GM12875 (cell line): ENCODE data around the gene RNF144A.

Experiments
- H3K4me3 ChIP-seq: one replicate; pipeline ENCODE4 v1.5.1; 2011; ENCODE audit warnings: low read depth, low read length, control low read depth
- TF ChIP-seq, protein P1 (sequence below): IDR thresholded peaks from 2 replicates; pipeline ENCODE4 v1.5.1; 2011; ENCODE audit warnings: low read depth, mild to moderate bottlenecking, control low read depth, inconsistent platforms, low read length, moderate library complexity, borderline replicate concordance; ENCODE audit not compliant: insufficient read depth

The RNF144A gene

DNA sequence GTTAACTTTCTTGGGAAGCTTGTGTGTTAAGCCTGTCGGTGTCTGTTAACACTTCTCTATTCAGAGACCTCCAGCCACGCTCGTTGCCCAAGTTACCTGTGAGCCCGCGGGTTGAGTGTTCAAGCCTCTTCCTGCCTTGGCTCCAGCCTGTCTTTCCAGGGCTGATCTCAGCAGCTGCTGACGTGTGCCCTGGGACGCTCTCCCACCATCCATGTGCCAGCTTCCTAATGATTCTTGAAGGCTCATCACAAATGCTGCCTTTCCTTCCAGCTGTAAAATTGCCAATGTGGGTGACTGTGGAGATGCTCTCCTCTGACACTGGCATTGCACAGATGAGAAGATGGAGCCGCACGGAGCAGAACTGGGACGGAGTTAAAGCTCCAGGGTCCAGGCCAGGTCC is 6.1 kb downstream of the RNF144A start:
- H3K4me3 ChIP-seq: no peak overlapping the region
- TF ChIP-seq, protein P1, sequence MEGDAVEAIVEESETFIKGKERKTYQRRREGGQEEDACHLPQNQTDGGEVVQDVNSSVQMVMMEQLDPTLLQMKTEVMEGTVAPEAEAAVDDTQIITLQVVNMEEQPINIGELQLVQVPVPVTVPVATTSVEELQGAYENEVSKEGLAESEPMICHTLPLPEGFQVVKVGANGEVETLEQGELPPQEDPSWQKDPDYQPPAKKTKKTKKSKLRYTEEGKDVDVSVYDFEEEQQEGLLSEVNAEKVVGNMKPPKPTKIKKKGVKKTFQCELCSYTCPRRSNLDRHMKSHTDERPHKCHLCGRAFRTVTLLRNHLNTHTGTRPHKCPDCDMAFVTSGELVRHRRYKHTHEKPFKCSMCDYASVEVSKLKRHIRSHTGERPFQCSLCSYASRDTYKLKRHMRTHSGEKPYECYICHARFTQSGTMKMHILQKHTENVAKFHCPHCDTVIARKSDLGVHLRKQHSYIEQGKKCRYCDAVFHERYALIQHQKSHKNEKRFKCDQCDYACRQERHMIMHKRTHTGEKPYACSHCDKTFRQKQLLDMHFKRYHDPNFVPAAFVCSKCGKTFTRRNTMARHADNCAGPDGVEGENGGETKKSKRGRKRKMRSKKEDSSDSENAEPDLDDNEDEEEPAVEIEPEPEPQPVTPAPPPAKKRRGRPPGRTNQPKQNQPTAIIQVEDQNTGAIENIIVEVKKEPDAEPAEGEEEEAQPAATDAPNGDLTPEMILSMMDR: no peak

DNA sequence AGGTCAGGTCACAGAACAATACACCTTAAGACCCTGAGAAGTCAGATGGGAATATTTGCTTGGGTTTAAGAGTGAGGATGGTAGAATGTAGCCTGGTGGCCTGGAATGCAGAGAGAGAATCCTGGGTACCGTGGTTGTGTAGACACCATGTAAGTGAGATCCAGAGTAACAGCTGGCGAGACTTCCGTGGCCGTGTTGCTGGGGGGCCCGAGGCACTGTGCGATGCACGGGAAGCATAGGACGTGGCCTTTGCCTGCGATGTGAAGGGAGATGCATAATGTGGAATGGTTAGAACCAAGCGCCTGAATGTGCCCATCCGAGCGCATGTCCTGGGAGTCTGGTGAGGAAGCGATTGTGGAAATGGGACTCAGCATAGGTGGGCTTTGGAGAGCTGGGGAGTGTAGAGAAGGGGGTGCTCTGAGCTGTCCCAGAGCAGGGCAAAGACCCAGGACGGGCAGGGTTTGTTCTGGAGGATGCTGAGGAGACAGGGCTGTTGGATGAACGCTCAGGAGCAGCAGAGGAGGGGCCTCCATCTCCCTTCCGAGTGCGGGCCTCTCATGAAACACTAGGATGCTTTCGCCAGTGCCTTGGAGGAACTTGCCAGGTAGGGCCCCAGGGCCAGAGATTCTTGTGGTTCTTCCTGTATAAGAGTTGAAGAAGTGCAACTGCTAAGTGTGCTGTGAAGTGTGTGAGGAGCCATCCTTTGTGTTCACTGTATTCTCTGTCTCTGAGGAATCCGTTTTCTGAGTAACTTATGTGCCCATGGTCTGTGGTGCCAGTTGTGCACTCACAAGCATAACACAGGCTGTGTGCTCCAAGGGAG is 7.1 kb downstream of the RNF144A start:
- H3K4me3 ChIP-seq: no peak overlapping the region
- TF ChIP-seq, protein P1: no peak

DNA sequence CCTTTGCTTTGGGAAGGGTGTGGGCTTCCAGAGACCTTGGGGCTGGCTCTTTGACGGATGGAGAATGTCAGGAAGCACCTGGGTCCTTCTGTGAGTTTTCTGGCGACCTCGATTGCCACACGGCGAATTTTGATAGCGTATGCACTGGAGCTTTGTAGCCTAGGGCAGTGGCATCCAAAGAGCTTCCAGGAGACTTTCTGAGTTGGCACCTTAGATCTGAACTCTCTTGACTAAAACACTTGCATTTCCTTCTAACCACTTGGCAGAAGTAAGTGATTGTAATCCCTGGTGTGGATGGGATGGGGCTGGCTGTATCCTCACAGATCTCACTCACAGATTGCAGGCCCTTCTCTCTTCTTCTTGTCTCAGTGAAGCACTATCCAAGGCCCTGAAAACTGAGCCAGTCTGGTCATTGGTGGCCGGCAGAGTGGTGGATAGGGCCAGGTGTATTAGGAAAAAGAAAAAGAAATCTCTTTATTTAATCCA is 7.8 kb downstream of the RNF144A start:
- H3K4me3 ChIP-seq: no peak overlapping the region
- TF ChIP-seq, protein P1: no peak

DNA sequence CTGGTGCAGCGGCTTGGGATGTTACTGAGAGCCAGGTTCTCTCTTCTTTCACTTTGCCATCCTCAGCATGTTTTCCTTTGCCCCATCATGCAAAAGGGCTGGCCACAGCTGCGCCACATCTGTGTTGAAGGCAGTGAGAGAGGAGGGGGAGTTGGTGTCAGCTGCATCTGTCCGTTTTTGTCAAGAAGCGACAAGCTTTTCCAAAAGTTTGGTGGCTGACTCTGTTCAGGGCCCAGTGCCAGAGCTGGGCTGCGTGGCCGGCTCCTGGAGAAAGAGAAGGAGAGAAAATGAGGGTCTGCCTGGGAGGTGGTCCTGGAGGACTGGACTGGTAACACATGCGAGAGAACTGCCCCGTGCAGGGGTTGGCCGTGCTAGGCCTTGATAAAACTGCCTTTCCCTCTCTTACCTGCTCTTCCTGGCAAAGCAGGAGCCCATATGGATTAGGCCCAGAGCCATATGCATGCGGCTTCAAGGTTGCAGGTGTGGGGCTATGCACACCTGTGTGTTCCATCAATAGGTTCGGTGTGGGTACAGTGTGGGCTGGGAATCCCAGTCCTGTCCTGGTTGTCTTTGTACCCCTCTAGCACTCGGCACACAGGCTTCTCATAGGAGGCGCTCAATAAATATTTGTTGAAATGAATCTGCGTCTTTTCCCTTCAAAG is 9.0 kb downstream of the RNF144A start:
- H3K4me3 ChIP-seq: no peak overlapping the region
- TF ChIP-seq, protein P1: no peak

DNA sequence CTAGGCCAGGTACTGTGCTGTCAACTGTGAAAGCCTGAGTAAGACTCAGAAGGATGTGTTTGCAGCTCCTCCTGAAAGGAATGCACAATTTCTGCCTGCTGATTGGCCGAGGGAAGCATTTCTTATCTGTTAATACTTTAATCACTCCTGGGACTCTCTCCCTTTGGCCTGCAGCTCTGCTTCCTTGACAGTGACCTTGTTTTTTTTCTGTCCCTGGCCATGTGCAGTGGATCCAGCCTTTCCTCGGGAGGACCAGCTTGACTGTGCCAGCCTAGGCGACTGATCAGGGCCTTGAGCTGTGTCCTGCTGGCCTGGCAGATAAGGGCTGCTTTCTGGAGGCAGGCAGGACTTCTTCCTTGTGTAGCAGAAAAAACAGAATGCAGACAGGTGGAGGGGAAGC is 10.0 kb downstream of the RNF144A start:
- no peak overlapping the region for H3K4me3 ChIP-seq
- TF ChIP-seq, protein P1: no peak

DNA sequence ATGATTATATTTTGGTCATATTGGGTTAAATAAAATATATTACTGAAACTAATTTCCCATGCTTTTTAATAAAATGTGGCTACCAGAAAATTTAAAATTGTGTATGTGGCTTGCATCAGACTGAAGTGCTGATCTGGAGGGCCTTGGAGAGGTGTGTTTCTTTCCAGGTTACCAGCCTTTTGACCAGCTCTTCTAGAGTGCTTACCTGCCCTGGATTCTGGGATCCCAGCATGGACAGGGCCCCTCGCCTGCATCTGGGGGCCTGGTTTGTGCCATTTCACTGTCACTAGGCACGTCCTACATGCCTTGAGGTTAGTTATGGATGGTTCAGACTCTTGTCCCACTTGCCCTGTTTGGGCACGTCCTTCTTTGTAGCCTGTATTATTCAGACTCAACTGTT is 10.5 kb downstream of the RNF144A start:
- H3K4me3 ChIP-seq: no peak overlapping the region
- TF ChIP-seq, protein P1: no peak
